HepG2 (cell line): Measurements from ENCODE around the gene C1QTNF5. TPM values are rescaled to one million over a fixed set of nuclear protein-coding genes. Genes with fewer than 3 reads are reported as not detected.
A peak's percentile ranks its signal among the peaks of the same experiment; 100 is the strongest.

ENCODE experiments used
- AGO2 ChIP-seq: fragments of 200-400 bp; formaldehyde crosslinking; optimal IDR thresholded peaks from 2 replicates; pipeline ENCODE3; 2017; ENCODE audit warnings: mild to moderate bottlenecking, low read depth, low read length, moderate library complexity
- AHDC1 ChIP-seq: sonication (generic); formaldehyde crosslinking; IDR thresholded peaks from 2 replicates; pipeline ENCODE4 v1.5.1; 2020; ENCODE audit warnings: mild to moderate bottlenecking, missing genetic modification reagents, borderline replicate concordance
- ATF6 ChIP-seq: sonication (generic); formaldehyde crosslinking; conservative IDR thresholded peaks from 2 replicates; pipeline ENCODE4 v1.4.0; 2020; ENCODE audit warnings: missing genetic modification reagents
- CSRNP2 ChIP-seq: sonication (generic); formaldehyde crosslinking; conservative IDR thresholded peaks from 2 replicates; pipeline ENCODE4 v1.8.0; 2022; ENCODE audit warnings: low read depth, missing genetic modification reagents
- GLI4 ChIP-seq: sonication (generic); formaldehyde crosslinking; IDR thresholded peaks from 2 replicates; pipeline ENCODE4 v1.5.1; 2020; ENCODE audit warnings: missing genetic modification reagents, mild to moderate bottlenecking, moderate library complexity, borderline replicate concordance
- HOMEZ ChIP-seq: IDR thresholded peaks from 2 replicates; pipeline ENCODE4 v1.6.1; 2016; ENCODE audit warnings: low read depth
- MYNN ChIP-seq: sonication (generic); formaldehyde crosslinking; IDR thresholded peaks from 2 replicates; pipeline ENCODE4 v1.4.0; 2020; ENCODE audit warnings: mild to moderate bottlenecking, low read depth, missing genetic modification reagents
- ONECUT2 ChIP-seq: sonication (generic); formaldehyde crosslinking; IDR thresholded peaks from 2 replicates; pipeline ENCODE4 v1.4.0; 2020; ENCODE audit warnings: missing genetic modification reagents
- PAF1 ChIP-seq: IDR thresholded peaks from 2 replicates; pipeline ENCODE4 v1.6.1; 2016; ENCODE audit warnings: missing genetic modification reagents, missing compliant biosample characterization
- POLR2AphosphoS2 ChIP-seq: IDR thresholded peaks from 2 replicates; pipeline ENCODE4 v1.6.1; 2011; ENCODE audit warnings: low read depth, low read length, improper control_type of control experiment
- PREB ChIP-seq: sonication (generic); formaldehyde crosslinking; IDR thresholded peaks from 2 replicates; pipeline ENCODE4 v1.4.0; 2020; ENCODE audit warnings: missing genetic modification reagents
- RELA ChIP-seq: sonication (generic); formaldehyde crosslinking; IDR thresholded peaks from 2 replicates; pipeline ENCODE4 v1.4.0; 2020; ENCODE audit warnings: missing genetic modification reagents
- TMF1 ChIP-seq: sonication (generic); formaldehyde crosslinking; IDR thresholded peaks from 2 replicates; pipeline ENCODE4 v1.8.1; 2022; ENCODE audit warnings: low read depth, missing genetic modification reagents
- ZFX ChIP-seq: sonication (generic); formaldehyde crosslinking; IDR thresholded peaks from 2 replicates; pipeline ENCODE4 v1.4.0; 2020; ENCODE audit warnings: mild to moderate bottlenecking, low read depth, missing genetic modification reagents, moderate library complexity
- polyA plus RNA-seq, 8 experiments: library from polyadenylated mRNA; depleted of rRNA in 3 of 8; stranded (reverse) in 7 of 8; unstranded in 1 of 8; fragments of >200 nt; fragmentation: Illumina TruSeq in 4 of 8; extraction: Trizol in 4 of 8; gene quantifications; 2 replicates each; pipeline versions ENCODE4 v1.2.1 to v1.2.3, GENCODE V29; 2011 to 2016; ENCODE audit warnings: low read depth in 4 of 8, missing spikeins in 1 of 8, mixed read lengths in 1 of 8; ENCODE audit not compliant: insufficient read depth in 1 of 8
- total RNA-seq, 5 experiments: library from RNA; depleted of rRNA; stranded (reverse); fragments of >200 nt; fragmentation: Illumina TruSeq; extraction: Trizol; gene quantifications; 2 replicates each; pipeline ENCODE4 v1.2.3, GENCODE V29; 2016; ENCODE audit warnings: low read depth in 1 of 5

The C1QTNF5 gene
- total and polyA plus RNA-seq, 2 of the 13 experiments (the other 11 are each of a cell fraction or from before 2014, with no cell fraction given) = 0.86 to 1.2 TPM

GRCh38 chr11:119381181-119381988, 40.7 kb upstream of the C1QTNF5 start, which contains the start of gene USP2 (continued):
- TF ChIP-seq POLR2AphosphoS2 (no peak), PAF1 (CRISPR knock-in tag) (no peak), GLI4 (0 out of 2 replicates have a peak, but pooled peaks have one; percentile 60), HOMEZ (CRISPR knock-in tag) (peak; percentile 84), ONECUT2 (CRISPR knock-in tag) (no peak), ATF6 (CRISPR knock-in tag) (no peak), MYNN (CRISPR knock-in tag) (no peak), RELA (CRISPR knock-in tag) (no peak), TMF1 (CRISPR knock-in tag) (no peak), ZFX (peak; percentile 44; the same call in 1 of the 2 replicates), PREB (CRISPR knock-in tag) (no peak), AHDC1 (peak; percentile 53; the same call in 1 of the 2 replicates), AGO2 (peak; percentile 13), CSRNP2 (CRISPR knock-in tag) (no peak)
